OCI-LY7 (cell line): ENCODE measurements around the gene SYT9. TPM values are rescaled to one million over a fixed set of nuclear protein-coding genes. Genes with fewer than 3 reads are reported as not detected.

Experiments used
- BruUV-seq: library from RNA; stranded (reverse); fragments of 400-500 nt; replicated peaks from 2 replicates; lab custom pipeline; 2021; lab: Mats Ljungman, UMichigan
- CTCF ChIA-PET: fragments of 300-600 bp; sonication (Branson Sonifier 250); formaldehyde crosslinking; loops from one replicate; lab custom pipeline; 2022; ENCODE audit warnings: antibody characterized with exemption; ENCODE audit not compliant: unreplicated experiment; lab: Charles Lee
- POLR2A ChIA-PET: fragments of 300-600 bp; sonication (Branson Sonifier 250); formaldehyde crosslinking; loops from one replicate; lab custom pipeline; 2022; ENCODE audit warnings: antibody characterized with exemption; lab: Charles Lee
- DNase-seq: peaks from one replicate; pipeline ENCODE4 v3.0.0-alpha.2; 2015; ENCODE audit warnings: low spot score
- H2AFZ ChIP-seq: fragments of 200-600 bp; sonication (generic), shearing (Covaris generic); 2 replicates; pipeline ENCODE4 v1.6.1; 2014; ENCODE audit warnings: mild to moderate bottlenecking, antibody characterized with exemption, low read length, moderate library complexity
- H3K27ac ChIP-seq: fragments of 200-600 bp; sonication (generic); 2 replicates; pipeline ENCODE4 v1.5.1; 2014; ENCODE audit warnings: mixed run types, low read depth, mild to moderate bottlenecking, moderate library complexity, low read length, inconsistent platforms; ENCODE audit not compliant: poor library complexity, severe bottlenecking
- H3K36me3 ChIP-seq: fragments of 200-600 bp; sonication (generic); 2 replicates; pipeline ENCODE4 v1.6.1; 2014; ENCODE audit warnings: mild to moderate bottlenecking, antibody characterized with exemption, low read length, moderate library complexity, mixed read lengths; ENCODE audit not compliant: insufficient read depth
- H3K4me1 ChIP-seq: fragments of 200-600 bp; sonication (generic); 2 replicates; pipeline ENCODE4 v1.5.1; 2014; ENCODE audit warnings: mild to moderate bottlenecking, low read length; ENCODE audit not compliant: insufficient read depth, poor library complexity, severe bottlenecking
- H3K4me2 ChIP-seq: fragments of 200-600 bp; sonication (generic); 2 replicates; pipeline ENCODE4 v1.6.1; 2014; ENCODE audit warnings: mild to moderate bottlenecking, low read length
- H3K4me3 ChIP-seq: fragments of 200-600 bp; sonication (generic); 2 replicates; pipeline ENCODE4 v1.5.1; 2014; ENCODE audit warnings: mild to moderate bottlenecking, low read depth, low read length; ENCODE audit not compliant: poor library complexity, severe bottlenecking
- H3K79me2 ChIP-seq: fragments of 200-600 bp; sonication (generic); 2 replicates; pipeline ENCODE4 v1.6.1; 2016; ENCODE audit warnings: low read depth, mild to moderate bottlenecking, low read length, moderate library complexity, mixed read lengths; ENCODE audit not compliant: insufficient read depth
- H3K9me2 ChIP-seq: fragments of 200-600 bp; sonication (generic); 2 replicates; pipeline ENCODE4 v1.6.1; 2016; ENCODE audit warnings: mild to moderate bottlenecking, low read length, mixed read lengths; ENCODE audit not compliant: insufficient read depth
- H3K9me3 ChIP-seq: fragments of 200-600 bp; sonication (generic); 2 replicates; pipeline ENCODE4 v1.6.1; 2014; ENCODE audit warnings: mild to moderate bottlenecking, mixed run types, low read length, mixed read lengths
- H4K20me1 ChIP-seq: fragments of 200-600 bp; sonication (generic); 2 replicates; pipeline ENCODE4 v1.6.1; 2014; ENCODE audit warnings: mild to moderate bottlenecking, antibody characterized with exemption, low read length, moderate library complexity, mixed read lengths; ENCODE audit not compliant: insufficient read depth
- EZH2phosphoT487 ChIP-seq: fragments of 200-600 bp; sonication (generic); IDR thresholded peaks from 2 replicates; pipeline ENCODE4 v1.6.1; 2018; ENCODE audit warnings: low read depth, borderline replicate concordance, mild to moderate bottlenecking, mixed run types, antibody characterized with exemption, low read length, moderate library complexity, mixed read lengths
- intact Hi-C: fragments of 100-400 bp; cut with micrococcal nuclease; formaldehyde crosslinking; loops from one replicate; pipeline ENCODE4 v1.10.0; 2022; ENCODE audit not compliant: unreplicated experiment
- total RNA-seq, 2 experiments: library from RNA; depleted of rRNA in 1 of 2; stranded (reverse); fragments of >200 nt in 1 of 2; shearing (Covaris generic) in 1 of 2; gene quantifications; 2 replicates each; pipeline ENCODE4 v1.2.3, GENCODE V29; 2014 to 2022
- TF ChIP-seq, protein P1 (sequence below): fragments of 200-600 bp; sonication (generic); conservative IDR thresholded peaks from 2 replicates; pipeline ENCODE4 v1.5.1; 2014; ENCODE audit warnings: mild to moderate bottlenecking, antibody characterized with exemption, low read length, moderate library complexity, mixed read lengths

SYT9 gene
- total RNA-seq, 2 experiments from 2014 or later = 0.19 TPM; not detected in 1

DNA sequence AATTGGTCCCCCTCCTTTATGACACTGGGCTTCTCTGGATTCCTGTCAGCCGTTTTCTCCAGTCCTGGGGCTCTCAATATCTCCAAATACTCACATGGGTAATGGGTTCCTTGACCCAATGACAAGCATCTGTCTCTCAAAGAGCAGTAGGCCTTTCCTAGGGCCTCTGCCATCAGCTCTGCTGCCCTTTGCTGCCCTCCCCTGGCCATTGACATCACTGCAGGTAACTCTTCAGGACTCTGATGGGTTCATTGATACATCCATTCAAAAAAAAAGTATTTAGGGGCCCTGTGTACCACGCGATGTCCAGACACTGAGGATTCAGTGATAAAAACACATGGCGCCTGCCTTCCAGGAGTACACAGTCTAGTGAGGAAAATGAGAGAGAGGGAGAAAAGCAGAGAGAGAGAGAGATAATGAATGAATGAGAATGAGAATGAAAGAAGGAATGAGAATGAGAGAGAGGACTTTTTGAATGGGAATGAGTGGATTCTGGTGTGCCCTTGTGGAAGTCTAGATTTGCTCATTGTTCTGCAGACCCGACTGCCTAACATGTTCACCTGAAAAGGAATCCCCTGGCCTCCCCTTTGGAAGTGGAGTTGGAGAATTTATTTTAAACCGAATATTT, 191.0 kb downstream of the SYT9 start:
- CTCF ChIA-PET = interaction anchor here (0.5 to 2.4 kb wide), 3 partner anchors 89 to 945 kb away, joined by 3 to 13 read pairs (median 3); no protein-coding TSS in a partner anchor
- no TSS peak for BruUV-seq

DNA sequence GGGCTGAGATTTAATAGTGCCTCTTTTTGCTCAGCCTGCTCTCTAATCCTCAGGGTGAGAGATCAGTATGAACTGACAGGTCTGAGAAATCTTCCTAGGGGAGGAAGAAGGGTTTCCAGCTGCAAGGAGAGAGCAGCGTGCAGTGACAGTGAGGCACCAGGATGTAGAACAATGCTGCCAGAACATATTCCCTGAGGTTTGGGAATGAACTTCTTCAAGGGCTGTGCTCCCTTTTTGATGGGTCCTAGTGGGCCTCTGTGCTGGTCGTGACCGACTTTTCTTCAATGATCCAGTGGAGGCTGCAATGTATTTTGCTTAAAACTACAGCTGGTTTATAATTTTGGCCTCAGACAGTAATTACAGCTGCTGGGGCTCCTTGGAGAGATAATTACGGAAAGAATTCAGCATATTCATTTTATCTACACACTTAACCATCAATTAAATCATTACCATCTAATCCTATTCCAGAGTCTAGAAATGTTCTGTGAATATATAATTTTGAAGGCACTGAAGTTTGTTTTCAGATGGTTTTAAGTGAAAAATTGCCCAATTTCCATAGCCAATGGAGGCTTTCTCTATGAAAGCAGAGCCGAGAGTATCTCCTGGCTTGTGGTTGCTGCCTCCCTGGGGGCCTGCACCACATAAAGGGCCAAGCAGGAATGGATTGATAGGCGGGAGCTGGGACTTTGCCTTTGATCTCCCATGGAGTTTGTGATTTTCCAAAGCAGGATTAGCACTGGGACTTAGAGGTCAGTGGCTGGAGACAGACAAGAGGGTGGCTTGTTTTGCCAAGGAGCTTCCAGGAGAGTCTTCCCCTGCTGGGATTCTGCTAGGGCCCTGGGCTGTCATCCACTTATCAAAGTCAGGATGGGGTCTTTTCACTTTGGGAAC, 192.6 kb downstream of the SYT9 start:
- TF ChIP-seq, protein P1, sequence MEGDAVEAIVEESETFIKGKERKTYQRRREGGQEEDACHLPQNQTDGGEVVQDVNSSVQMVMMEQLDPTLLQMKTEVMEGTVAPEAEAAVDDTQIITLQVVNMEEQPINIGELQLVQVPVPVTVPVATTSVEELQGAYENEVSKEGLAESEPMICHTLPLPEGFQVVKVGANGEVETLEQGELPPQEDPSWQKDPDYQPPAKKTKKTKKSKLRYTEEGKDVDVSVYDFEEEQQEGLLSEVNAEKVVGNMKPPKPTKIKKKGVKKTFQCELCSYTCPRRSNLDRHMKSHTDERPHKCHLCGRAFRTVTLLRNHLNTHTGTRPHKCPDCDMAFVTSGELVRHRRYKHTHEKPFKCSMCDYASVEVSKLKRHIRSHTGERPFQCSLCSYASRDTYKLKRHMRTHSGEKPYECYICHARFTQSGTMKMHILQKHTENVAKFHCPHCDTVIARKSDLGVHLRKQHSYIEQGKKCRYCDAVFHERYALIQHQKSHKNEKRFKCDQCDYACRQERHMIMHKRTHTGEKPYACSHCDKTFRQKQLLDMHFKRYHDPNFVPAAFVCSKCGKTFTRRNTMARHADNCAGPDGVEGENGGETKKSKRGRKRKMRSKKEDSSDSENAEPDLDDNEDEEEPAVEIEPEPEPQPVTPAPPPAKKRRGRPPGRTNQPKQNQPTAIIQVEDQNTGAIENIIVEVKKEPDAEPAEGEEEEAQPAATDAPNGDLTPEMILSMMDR = no peak
- no peak for TF ChIP-seq EZH2phosphoT487
- no peaks in the 10 kb centered on the region for H3K79me2 ChIP-seq
- intact Hi-C loops = loop anchor here (5.0 kb wide), 3 partner anchors 223 to 632 kb away; no protein-coding TSS in a partner anchor
- no peak overlapping the region for H3K4me2 ChIP-seq
- no peak overlapping the region for H3K27ac ChIP-seq
- BruUV-seq = no TSS peak
- no peak for DNase-seq
- H4K20me1 ChIP-seq = no peaks in the 10 kb centered on the region
- H2AFZ ChIP-seq = no peak overlapping the region
- no peaks in the 10 kb centered on the region for H3K9me2 ChIP-seq
- H3K9me3 ChIP-seq = no peaks in the 10 kb centered on the region
- POLR2A ChIA-PET = interaction anchor here (0.6 kb wide), 1 partner anchor 28 kb away, joined by 3 read pairs; no protein-coding TSS in a partner anchor
- H3K4me1 ChIP-seq = peaks cover 1% of the 10 kb centered on the region
- CTCF ChIA-PET = no interaction called here
- no peak overlapping the region for H3K4me3 ChIP-seq
- H3K36me3 ChIP-seq = no peaks in the 10 kb centered on the region

More for the DNA sequence above, 191.0 kb downstream of the SYT9 start:
- intact Hi-C loops = loop anchor here (1.0 to 5.0 kb wide), 5 partner anchors 89 to 630 kb away; no protein-coding TSS in a partner anchor
- H3K27ac ChIP-seq = no peak overlapping the region
- DNase-seq = peak; percentile 78
- no peaks in the 10 kb centered on the region for H3K9me3 ChIP-seq
- no peak overlapping the region for H3K4me2 ChIP-seq
- H3K4me3 ChIP-seq = no peak overlapping the region
- no peaks in the 10 kb centered on the region for H3K36me3 ChIP-seq
- H3K79me2 ChIP-seq = no peaks in the 10 kb centered on the region
- no peak for TF ChIP-seq EZH2phosphoT487
- TF ChIP-seq, protein P1 = peak; percentile 97
- H4K20me1 ChIP-seq = no peaks in the 10 kb centered on the region
- H3K4me1 ChIP-seq = peaks cover 4% of the 10 kb centered on the region
- H3K9me2 ChIP-seq = no peaks in the 10 kb centered on the region
- POLR2A ChIA-PET = interaction anchor here (0.9 to 2.0 kb wide), 3 partner anchors 54 to 346 kb away, joined by 3 to 6 read pairs (median 3); no protein-coding TSS in a partner anchor
- no peak overlapping the region for H2AFZ ChIP-seq
